ENCODE measurements around the gene EXOC4. TPM values are rescaled to one million over a fixed set of nuclear protein-coding genes. Genes with fewer than 3 reads are reported as not detected.
"Not testable (repeated sequence)": the region's sequence is repeated elsewhere in the genome, so short reads cannot be mapped to it uniquely, and the experiment has no call there.

Gene EXOC4
- total RNA-seq, 1 donor from 2014 or later = 56.4 TPM

DNA sequence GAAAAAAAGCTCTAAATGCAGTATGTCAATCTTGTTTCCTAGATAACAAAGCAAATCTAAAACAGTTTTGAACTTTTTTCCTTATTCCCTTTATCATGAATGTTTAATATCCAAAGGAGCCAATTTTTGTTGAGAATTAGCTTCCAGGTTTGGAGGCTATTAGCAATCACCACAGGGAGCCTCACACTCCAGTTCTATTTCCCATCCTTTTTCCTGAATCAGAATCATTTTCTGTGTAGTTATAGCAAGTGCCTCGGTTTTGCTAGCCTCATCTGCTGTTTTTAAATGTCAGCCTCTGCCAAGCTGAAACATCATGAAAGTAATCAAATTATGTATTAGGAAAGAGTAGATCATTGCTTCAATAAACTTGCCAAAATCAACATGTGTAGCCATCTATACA, 516.8 kb downstream of the EXOC4 start:
- no peak for ATAC-seq

- ATAC-seq = peak; percentile 50
These were observed 518.1 kb downstream of the EXOC4 start for GRCh38 chr7:133770863-133771492.

- no peak for ATAC-seq
These were observed 519.0 kb downstream of the EXOC4 start for GRCh38 chr7:133771788-133772419.

- ATAC-seq = no peak
These were observed 520.7 kb downstream of the EXOC4 start for GRCh38 chr7:133773601-133774000.

- no peak for ATAC-seq
These were observed 522.3 kb downstream of the EXOC4 start for GRCh38 chr7:133775201-133775600.

- ATAC-seq = no peak
These were observed 523.4 kb downstream of the EXOC4 start for GRCh38 chr7:133776266-133776665.

DNA sequence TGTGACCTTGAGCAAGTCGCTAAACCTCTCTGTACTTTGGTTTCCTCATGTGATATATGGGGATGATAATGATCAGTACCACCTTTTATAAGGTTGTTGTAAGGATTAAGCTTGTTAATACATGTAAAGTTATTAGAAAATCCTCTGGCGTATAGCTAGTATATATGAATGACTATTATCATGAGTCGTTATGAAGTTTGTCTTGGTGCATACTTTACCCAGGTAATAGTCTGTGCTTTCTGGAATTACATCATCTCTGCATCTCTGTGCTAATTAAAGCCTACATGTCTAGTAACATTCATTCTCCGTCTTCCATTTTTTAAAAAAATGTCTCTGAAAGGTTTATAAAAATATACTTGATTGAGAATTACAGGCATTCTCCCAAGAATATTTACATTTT, 524.8 kb downstream of the EXOC4 start:
- ATAC-seq = no peak

GRCh38 chr7:133778472-133778871, 525.6 kb downstream of the EXOC4 start:
- no peak for ATAC-seq

DNA sequence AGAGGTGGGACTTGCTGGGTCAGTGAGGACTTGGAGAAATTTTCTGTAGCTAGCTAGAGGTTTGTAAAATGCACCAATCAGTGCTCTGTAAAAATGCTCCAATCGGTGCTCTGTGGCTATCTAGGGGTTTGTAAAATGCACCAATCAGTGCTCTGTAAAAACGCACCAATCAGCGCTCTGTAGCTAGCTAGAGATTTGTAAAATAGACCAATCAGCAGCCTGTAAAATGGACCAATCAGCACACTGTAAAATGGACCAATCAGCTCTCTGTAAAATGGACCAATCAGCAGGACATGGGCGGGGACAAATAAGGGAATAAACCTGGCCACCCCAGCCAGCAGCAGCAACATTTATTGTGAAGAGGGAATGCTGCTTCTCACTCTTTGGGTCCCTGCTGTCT, 526.7 kb downstream of the EXOC4 start:
- not testable (repeated sequence) for ATAC-seq

DNA sequence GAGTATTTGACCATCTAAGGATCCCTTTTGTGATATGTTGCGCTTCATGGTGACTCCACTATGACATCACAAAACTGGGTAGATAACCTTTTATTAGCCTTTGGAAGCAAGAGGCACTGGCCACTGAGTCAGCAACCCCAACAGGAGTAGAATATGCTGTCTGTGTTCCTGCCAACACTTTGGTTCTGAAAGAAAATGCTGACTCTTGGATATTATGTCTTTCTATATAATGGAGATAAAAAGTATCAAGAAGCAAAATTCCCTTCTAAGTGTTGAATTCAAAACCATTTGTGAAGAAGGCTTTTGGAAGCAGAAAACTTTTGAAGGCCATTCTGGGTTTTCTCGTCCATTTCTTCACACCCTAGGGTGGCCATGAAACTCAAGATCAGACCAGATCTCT, 528.0 kb downstream of the EXOC4 start:
- no peak for ATAC-seq

GRCh38 chr7:133781486-133782090, 528.7 kb downstream of the EXOC4 start:
- no peak for ATAC-seq

DNA sequence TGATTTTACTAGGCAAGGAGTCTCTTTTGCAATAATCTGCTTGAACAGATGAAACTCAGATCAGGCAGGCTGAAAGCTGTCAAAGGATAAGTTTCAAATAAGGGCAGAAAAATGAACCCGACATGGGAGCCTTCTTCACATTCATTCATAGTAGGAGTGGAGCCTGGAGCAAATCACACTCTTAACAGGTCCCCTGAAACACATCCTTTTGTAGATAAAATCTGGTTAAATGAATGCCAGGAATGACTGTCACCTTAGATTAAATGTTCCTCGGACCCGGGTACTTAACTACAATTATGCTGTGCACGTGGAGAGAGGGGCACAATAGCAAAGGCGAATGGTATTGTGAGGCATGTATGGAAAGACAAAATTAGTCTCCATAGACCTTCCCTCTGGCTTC, 529.6 kb downstream of the EXOC4 start:
- no peak for ATAC-seq

DNA sequence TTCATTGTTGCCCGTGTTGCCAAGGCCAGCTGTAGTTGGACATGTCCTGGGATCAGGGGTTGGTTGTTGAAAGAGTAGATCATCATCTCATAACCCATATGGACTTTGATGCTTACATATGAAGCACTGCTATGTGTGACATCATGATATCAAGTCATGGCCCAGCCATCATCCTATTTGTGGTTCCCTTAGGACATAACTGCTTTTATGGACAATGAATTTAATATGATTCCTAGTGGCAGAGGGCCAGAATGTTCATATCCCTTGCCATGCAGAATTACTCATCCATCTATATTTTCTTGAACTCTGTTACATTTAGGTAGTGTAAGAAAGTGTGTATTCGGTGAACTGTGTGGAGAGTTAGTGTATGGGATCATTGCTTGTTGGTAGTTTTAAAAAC, 530.4 kb downstream of the EXOC4 start:
- no peak for ATAC-seq

DNA sequence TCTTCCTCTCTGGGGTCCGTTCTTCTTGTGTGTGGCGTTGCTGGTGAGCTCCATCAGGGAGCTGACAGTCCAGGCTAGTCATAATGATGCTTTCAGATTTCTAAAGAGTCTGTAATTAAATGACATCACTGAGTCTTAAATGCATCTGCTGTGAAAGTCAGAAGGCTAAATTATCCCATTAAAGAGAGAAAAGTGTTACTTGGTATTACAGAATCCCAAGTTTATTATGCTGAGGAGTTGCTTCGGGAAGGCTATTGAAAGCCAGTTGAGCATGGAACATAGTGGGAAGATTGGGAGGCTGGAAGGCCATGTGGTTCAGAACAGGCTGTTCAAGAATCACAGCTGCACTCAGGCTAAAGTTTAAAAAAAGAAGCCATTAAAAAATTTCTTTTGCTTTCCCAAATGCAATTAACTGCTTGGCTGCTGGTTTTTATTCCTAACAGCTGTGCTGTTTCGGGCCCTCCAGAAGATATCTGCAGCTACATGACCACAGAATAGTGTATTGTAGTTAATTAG, 531.7 kb downstream of the EXOC4 start:
- no peak for ATAC-seq

- no peak for ATAC-seq
These were observed 533.6 kb downstream of the EXOC4 start for GRCh38 chr7:133786401-133786937.

DNA sequence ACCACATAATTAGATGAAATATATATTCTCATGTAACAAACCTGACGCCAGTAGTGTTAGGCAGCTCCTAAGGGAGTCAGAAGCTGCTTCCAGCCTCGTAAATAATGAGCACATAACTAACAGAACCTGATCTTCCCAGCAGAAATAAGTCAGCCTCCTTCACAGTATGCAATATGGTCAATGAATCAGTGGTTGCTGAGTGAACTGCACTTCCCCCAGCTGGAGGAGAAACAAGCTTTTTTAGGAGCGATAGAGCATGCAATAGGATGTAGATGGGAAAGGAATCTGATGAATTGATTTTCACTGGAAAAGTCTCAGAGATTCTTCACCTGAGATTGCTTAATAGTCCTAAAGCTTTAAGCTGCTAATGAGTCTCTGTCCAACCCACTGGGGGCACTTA, 537.1 kb downstream of the EXOC4 start:
- ATAC-seq = no peak

DNA sequence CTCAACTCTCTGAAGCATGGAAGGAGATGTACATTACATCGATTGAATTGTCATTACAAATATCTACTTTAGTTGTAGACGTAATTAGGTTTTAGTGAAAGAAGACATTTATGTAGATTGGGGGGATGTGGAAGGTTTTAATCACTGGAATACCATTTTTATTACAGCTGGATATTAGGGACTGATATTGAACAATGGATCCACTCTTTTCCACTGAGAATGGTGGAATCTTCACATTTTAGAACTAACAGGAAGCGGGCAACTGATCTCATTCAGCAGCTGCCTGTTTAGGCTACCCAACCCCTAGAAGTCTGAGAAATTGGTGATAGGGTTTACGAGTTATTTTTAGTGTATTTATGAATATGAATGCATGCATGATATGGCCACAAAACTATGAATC, 538.0 kb downstream of the EXOC4 start:
- no peak for ATAC-seq

GRCh38 chr7:133794479-133794878, 541.6 kb downstream of the EXOC4 start:
- ATAC-seq = no peak

GRCh38 chr7:133795068-133795665, 542.3 kb downstream of the EXOC4 start:
- no peak for ATAC-seq

GRCh38 chr7:133796782-133797745, 544.2 kb downstream of the EXOC4 start:
- ATAC-seq = no peak

DNA sequence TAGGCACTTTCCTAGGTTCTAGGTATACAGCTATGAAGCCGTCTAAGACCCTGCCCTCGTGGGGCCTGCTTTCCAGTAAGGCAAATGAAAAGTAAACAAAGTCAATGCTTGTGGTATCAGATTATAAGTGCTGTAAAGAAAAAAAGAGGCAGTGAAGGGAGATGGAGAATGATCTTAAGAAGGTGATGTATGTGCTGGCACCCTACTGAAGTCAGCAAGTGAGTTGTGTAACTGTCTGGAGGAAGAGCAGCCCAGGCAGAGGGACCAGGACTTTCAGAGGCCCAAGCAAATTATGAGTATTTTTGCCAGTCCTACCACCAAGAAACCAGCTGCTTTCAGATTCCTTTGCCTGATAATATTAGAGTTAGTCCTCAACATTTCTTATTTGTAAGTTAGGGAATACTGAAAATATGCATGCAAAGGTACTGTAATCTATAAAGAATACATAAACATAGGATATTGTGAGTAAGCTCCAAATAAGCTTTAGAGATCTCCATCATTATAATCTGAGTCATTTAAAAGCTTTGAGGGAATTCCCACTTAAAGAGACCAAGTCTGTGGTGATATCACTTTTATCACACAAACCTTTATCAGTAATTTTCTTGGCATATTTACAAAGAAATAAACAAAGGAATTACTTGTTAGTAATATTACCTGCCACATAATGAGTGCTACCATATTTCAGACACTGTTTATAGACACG, 545.1 kb downstream of the EXOC4 start:
- no peak for ATAC-seq
